ENCODE measurements around the gene TLR8. TPM values are rescaled to one million over a fixed set of nuclear protein-coding genes. Genes with fewer than 3 reads are reported as not detected.
A peak's percentile ranks its signal among the peaks of the same experiment; 100 is the strongest.
"Not testable (repeated sequence)": the region's sequence is repeated elsewhere in the genome, so short reads cannot be mapped to it uniquely, and the experiment has no call there.

TLR8 gene
- total RNA-seq, 2 donors from 2014 or later: 1.4 to 3.5 TPM

- intact Hi-C loops (cut with DNase I): no loop called here
- peak; percentile 67 to 74 for ATAC-seq
- DNase-seq: no peak
Measured at GRCh38 chrX:12956704-12957534, 50.5 kb downstream of the TLR8 start.

GRCh38 chrX:12958059-12958458 lies 51.6 kb downstream of the TLR8 start:
- DNase-seq (no peak), ATAC-seq (no peak)
- intact Hi-C loops (cut with DNase I): no loop called here

- DNase-seq (no peak), ATAC-seq (no peak)
- intact Hi-C loops (cut with DNase I): no loop called here
Measured at GRCh38 chrX:12958461-12958860, 52.0 kb downstream of the TLR8 start.

GRCh38 chrX:12961196-12961718 lies 54.8 kb downstream of the TLR8 start:
- ATAC-seq (no peak), DNase-seq (no peak)
- intact Hi-C loops (cut with DNase I): no loop called here

GRCh38 chrX:12962041-12962504 lies 55.7 kb downstream of the TLR8 start:
- DNase-seq: no peak
- intact Hi-C loops (cut with DNase I): no loop called here
- no peak for ATAC-seq

- intact Hi-C loops (cut with DNase I); ATAC-seq; DNase-seq: not testable (repeated sequence)
Measured at GRCh38 chrX:12963210-12963850, 56.9 kb downstream of the TLR8 start.

GRCh38 chrX:12965131-12965940 lies 58.9 kb downstream of the TLR8 start:
- no peak for DNase-seq
- intact Hi-C loops (cut with DNase I): no loop called here
- ATAC-seq: no peak

GRCh38 chrX:12966151-12966550 lies 59.7 kb downstream of the TLR8 start:
- DNase-seq: no peak
- intact Hi-C loops (cut with DNase I): no loop called here
- ATAC-seq: no peak

- DNase-seq: no peak
- intact Hi-C loops (cut with DNase I): no loop called here
- no peak for ATAC-seq
Measured at GRCh38 chrX:12967711-12968465, 61.5 kb downstream of the TLR8 start.

- ATAC-seq (peak; percentile 33 to 43), DNase-seq (no peak)
- intact Hi-C loops (cut with DNase I): loop anchor here (2.0 to 10.0 kb wide), 3 partner anchors 152 to 518 kb away; no protein-coding TSS in a partner anchor
Measured at GRCh38 chrX:12970691-12971202, 64.3 kb downstream of the TLR8 start.

- intact Hi-C loops (cut with DNase I): loop anchor here (2.0 to 10.0 kb wide), 3 partner anchors 151 to 517 kb away; no protein-coding TSS in a partner anchor
- DNase-seq (peak; percentile 64), ATAC-seq (peak in 1 of 2 donors; percentile 4)
Measured at GRCh38 chrX:12971282-12972003, 65.0 kb downstream of the TLR8 start.

- intact Hi-C loops (cut with DNase I): loop anchor here (5.0 to 10.0 kb wide), 2 partner anchors 150 to 513 kb away; no protein-coding TSS in a partner anchor
- DNase-seq: no peak
- no peak for ATAC-seq
Measured at GRCh38 chrX:12972243-12972642, 65.8 kb downstream of the TLR8 start.

Other genes with a start within 250 kb of the TLR8 start
- 1 to 10 TPM; 7.7 to 8.9 TPM for gene PRPS2, start 115.2 kb upstream of the TLR8 start, total RNA-seq
- gene TLR7, start 39.5 kb upstream of the TLR8 start, total RNA-seq: under 1 TPM; 0.73 to 0.91 TPM
- 1,000 to 10,000 TPM; 1,546 to 1,715 TPM for gene TMSB4X, start 68.5 kb downstream of the TLR8 start, total RNA-seq
- gene FAM9C, start 138.0 kb downstream of the TLR8 start, total RNA-seq: not detected